ENCODE results near the gene KCNC1. TPM values are rescaled to one million over a fixed set of nuclear protein-coding genes. Genes with fewer than 3 reads are reported as not detected.

The KCNC1 gene
- total RNA-seq, 3 donors from 2014 or later, result 0.29 to 0.66 (median 0.34) TPM

DNA sequence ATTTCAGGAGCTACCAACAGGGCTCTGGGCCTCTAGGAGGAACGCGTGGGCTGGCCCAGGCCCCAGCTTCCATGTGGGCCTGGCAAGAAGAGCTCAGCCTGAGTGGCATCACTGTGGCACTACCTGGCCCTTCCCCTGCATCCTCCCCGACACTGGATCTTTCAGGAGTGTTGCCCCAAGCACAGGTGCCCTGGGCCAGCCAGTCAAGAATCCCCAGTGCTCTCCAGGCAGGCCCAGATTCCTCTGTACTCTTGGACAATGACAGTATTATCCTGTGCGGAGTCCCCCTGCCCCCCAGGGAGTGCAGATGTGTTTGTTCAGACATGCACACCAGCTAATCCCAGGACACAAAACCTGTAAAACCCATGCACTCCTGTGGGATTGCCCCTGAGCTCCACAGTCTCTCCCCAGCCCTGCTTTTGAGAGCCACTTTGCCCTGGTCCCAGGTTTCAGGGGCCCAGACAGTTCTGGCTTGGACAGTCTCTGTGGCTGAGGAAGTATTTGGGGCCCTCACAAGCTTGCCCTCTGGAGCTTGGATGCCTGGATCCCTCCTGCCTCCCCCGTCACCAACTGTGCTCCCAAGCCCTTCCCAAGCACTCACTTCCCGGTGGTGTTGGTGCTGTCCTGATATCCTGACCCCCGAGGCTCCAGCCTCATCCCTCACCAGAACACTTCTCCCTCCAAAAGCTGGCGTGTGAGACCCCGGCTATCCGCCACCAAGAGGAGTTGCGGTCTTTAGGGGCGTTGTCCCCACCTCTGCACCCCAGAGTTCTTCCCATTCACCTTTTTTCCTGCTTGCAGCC lies 39.9 kb downstream of the KCNC1 start:
- intact Hi-C loops (cut with DNase I, micrococcal nuclease), result no loop called here
- no peaks in the 10 kb centered on the region for H3K36me3 ChIP-seq (ENCODE audit: low read depth)
- TF ChIP-seq, protein P1, sequence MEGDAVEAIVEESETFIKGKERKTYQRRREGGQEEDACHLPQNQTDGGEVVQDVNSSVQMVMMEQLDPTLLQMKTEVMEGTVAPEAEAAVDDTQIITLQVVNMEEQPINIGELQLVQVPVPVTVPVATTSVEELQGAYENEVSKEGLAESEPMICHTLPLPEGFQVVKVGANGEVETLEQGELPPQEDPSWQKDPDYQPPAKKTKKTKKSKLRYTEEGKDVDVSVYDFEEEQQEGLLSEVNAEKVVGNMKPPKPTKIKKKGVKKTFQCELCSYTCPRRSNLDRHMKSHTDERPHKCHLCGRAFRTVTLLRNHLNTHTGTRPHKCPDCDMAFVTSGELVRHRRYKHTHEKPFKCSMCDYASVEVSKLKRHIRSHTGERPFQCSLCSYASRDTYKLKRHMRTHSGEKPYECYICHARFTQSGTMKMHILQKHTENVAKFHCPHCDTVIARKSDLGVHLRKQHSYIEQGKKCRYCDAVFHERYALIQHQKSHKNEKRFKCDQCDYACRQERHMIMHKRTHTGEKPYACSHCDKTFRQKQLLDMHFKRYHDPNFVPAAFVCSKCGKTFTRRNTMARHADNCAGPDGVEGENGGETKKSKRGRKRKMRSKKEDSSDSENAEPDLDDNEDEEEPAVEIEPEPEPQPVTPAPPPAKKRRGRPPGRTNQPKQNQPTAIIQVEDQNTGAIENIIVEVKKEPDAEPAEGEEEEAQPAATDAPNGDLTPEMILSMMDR (IDR thresholded peaks at IDR 0.05), result no peak
- ATAC-seq (no peak), DNase-seq (no peak)
- peaks cover 6% of the 10 kb centered on the region for H3K4me1 ChIP-seq (ENCODE audit: low read depth)
- H3K9me3 ChIP-seq, result no peaks in the 10 kb centered on the region
- H3K4me3 ChIP-seq, result no peak overlapping the region

DNA sequence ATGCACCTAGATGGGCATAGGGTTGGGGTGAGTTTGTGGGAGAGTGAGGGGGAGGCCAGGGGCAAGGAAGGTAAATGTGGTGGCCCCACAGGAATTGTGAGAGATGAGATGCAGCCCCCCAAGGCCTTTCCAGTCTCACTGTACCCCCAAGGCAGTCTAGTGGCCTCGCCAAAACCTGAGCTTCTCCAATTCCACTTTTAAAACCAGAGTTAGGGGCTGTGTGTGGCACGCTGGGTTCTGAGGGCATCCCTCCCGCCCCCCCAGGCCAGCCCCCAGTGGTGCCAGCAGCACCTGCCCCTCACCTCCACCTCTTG lies 40.4 kb downstream of the KCNC1 start:
- intact Hi-C loops (cut with DNase I, micrococcal nuclease), result no loop called here
- Histone ChIP-seq H3K36me3 (ENCODE audit: low read depth) (no peaks in the 10 kb centered on the region), H3K4me1 (ENCODE audit: low read depth) (peaks cover 6% of the 10 kb centered on the region), H3K9me3 (no peaks in the 10 kb centered on the region), H3K4me3 (no peak overlapping the region)
- TF ChIP-seq, protein P1 (IDR thresholded peaks at IDR 0.05), result no peak
- DNase-seq (no peak), ATAC-seq (no peak)

DNA sequence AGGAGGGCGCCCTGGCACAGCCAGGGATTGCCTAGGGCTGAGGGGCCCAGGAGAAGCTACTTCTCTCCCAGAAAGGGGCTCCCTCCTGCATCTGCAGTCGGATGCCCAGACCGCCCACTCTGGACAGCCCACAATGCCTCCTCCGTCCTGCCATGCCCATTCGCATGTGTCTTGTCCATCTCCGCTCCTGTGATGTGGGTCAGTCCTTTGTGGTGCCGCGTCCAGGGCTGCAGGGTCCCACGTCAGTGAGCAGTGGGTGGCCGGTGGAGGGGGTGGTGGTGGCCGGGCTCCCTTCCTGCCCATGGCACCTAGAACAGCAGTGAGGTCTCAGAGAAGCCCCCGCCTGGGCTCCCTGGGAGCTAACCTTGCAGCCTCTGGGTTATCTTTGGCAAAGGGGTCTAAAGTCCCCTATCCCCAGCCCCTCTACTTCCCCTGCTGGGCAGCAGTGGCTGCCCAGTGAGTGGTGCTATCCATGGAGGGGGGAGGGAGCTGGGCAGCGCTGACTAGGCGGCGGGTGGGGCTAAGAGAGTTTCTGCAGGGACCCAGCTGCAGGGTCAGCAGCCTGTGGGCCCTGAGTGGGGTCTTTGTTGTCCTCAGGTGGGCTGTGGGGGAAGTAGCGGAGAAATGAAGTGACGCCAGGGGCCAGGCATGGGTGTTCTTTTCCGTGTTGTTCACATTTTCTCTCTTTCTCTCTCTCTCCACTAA lies 41.1 kb downstream of the KCNC1 start:
- no peaks in the 10 kb centered on the region for H3K9me3 ChIP-seq
- intact Hi-C loops (cut with DNase I, micrococcal nuclease), result no loop called here
- ATAC-seq (no peak), DNase-seq (no peak)
- TF ChIP-seq, protein P1 (IDR thresholded peaks at IDR 0.05), result no peak
- no peak overlapping the region for H3K4me3 ChIP-seq
- H3K4me1 ChIP-seq (ENCODE audit: low read depth), result no peaks in the 10 kb centered on the region
- H3K36me3 ChIP-seq (ENCODE audit: low read depth), result no peaks in the 10 kb centered on the region

DNA sequence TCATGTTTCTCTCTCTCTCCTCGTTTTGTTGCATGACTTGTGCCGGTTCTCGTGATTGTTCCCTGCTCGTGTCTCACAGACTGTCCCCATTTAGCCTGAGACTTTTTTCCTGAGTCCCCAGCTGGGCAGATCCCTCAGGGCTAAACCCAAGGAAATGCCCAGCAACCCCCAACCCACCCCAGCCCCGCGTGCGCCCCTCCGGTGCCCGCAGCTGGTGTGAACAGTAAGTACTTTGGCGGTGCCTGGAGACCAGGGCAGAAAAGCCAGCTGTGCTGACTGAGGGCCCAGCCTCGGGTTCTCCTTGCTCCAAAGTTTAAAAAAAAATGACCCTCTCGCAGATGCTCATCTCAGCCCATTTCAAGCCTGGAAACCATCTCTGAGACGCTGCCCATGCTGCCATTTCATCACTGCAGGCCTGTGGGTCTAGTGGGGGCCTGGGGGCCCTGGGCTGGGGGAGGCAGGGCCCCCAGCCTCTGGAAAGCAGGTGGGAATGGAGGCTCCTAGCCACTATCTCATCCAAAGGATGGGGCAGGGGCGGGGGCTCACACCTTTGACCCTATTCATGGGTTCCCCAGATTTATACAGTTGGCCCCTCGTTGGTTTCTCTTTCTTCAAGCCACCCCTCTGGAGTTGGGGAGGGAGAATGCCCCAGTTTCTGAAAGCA lies 41.8 kb downstream of the KCNC1 start:
- Histone ChIP-seq H3K9me3 (no peaks in the 10 kb centered on the region), H3K4me3 (no peak overlapping the region), H3K36me3 (ENCODE audit: low read depth) (no peaks in the 10 kb centered on the region), H3K4me1 (ENCODE audit: low read depth) (no peaks in the 10 kb centered on the region)
- ATAC-seq (no peak), DNase-seq (no peak)
- TF ChIP-seq, protein P1 (IDR thresholded peaks at IDR 0.05), result no peak
- intact Hi-C loops (cut with DNase I, micrococcal nuclease), result no loop called here

DNA sequence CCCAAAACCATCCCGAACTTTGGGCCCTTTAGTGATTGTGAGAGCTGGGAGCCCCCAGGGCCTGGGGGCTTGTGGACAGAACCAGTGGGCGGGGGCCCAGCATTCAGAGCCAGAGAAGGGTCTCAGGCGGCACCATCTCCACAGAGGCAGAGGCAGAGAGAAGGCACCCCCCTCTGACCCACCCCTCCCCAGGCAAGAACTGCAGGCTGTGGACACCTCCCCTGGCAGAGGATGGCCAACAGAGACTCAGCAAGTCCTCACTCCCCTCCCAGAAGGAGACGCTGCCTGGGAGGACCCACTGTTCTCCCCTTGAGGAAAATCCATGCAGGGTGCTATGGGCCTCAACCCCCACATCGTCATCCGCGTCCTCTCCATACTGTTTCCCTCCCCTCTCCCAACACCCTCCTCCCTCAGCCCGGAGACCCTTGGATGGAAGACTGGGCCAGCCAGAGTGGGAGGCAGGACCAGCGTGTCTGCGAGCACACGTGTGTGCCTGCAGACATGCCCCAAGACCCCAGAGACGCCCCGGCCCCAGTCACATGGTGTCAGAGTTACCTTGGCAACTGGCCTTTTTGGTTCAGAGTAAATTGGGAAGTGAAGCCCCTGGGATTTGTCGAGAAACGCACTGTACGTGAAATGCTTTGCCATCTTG lies 42.6 kb downstream of the KCNC1 start:
- no peaks in the 10 kb centered on the region for H3K9me3 ChIP-seq
- no peak for DNase-seq
- no peak overlapping the region for H3K4me3 ChIP-seq
- H3K36me3 ChIP-seq (ENCODE audit: low read depth), result no peaks in the 10 kb centered on the region
- TF ChIP-seq, protein P1 (IDR thresholded peaks at IDR 0.05), result no peak
- no peaks in the 10 kb centered on the region for H3K4me1 ChIP-seq (ENCODE audit: low read depth)
- ATAC-seq, result no peak
- intact Hi-C loops (cut with DNase I, micrococcal nuclease), result no loop called here
